KMS-11 (cell line): ENCODE results near the gene MRPL58.

Experiments used
- H2AFZ ChIP-seq: fragments of 200-600 bp; sonication (generic); 2 replicates; pipeline ENCODE4 v1.6.1; 2016; ENCODE audit warnings: antibody characterized with exemption, mixed run types, low read depth
- H3K27ac ChIP-seq: fragments of 200-600 bp; sonication (generic); 2 replicates; pipeline ENCODE4 v1.6.1; 2016; ENCODE audit warnings: mild to moderate bottlenecking, mixed run types
- H3K27me3 ChIP-seq: fragments of 200-600 bp; sonication (generic); 2 replicates; pipeline ENCODE4 v1.6.1; 2017; ENCODE audit warnings: mild to moderate bottlenecking, low read depth, mixed run types, moderate library complexity; ENCODE audit not compliant: insufficient read depth
- H3K36me3 ChIP-seq: fragments of 200-600 bp; sonication (generic); 2 replicates; pipeline ENCODE4 v1.6.1; 2017; ENCODE audit warnings: mild to moderate bottlenecking, mixed run types; ENCODE audit not compliant: insufficient read depth
- H3K4me1 ChIP-seq: fragments of 200-600 bp; sonication (generic); 2 replicates; pipeline ENCODE4 v1.6.1; 2016; ENCODE audit warnings: mild to moderate bottlenecking, low read depth, mixed run types; ENCODE audit not compliant: poor library complexity, severe bottlenecking
- H3K4me2 ChIP-seq: fragments of 200-600 bp; sonication (generic); 2 replicates; pipeline ENCODE4 v1.7.0; 2016; ENCODE audit warnings: mild to moderate bottlenecking, mixed run types
- H3K4me3 ChIP-seq: fragments of 200-600 bp; sonication (generic); IDR thresholded peaks from 2 replicates; pipeline ENCODE4 v1.6.1; 2017; ENCODE audit warnings: low read depth, low read length, mixed read lengths; ENCODE audit not compliant: insufficient read depth
- H3K79me2 ChIP-seq: fragments of 200-600 bp; sonication (generic); 2 replicates; pipeline ENCODE4 v1.6.1; 2016; ENCODE audit warnings: low read depth, mixed run types; ENCODE audit not compliant: insufficient read depth
- H3K9ac ChIP-seq: fragments of 200-600 bp; sonication (generic); 2 replicates; pipeline ENCODE4 v1.6.1; 2016; ENCODE audit warnings: mild to moderate bottlenecking, mixed run types
- H4K20me1 ChIP-seq: fragments of 200-600 bp; sonication (generic); 2 replicates; pipeline ENCODE4 v1.6.1; 2016; ENCODE audit warnings: mild to moderate bottlenecking, mixed run types; ENCODE audit not compliant: insufficient read depth
- TF ChIP-seq, protein P1 (sequence below): fragments of 200-600 bp; sonication (generic); conservative IDR thresholded peaks from 2 replicates; pipeline ENCODE4 v1.6.1; 2017; ENCODE audit warnings: low read depth, mild to moderate bottlenecking, antibody characterized with exemption, low read length, moderate library complexity, mixed read lengths

MRPL58 gene

DNA sequence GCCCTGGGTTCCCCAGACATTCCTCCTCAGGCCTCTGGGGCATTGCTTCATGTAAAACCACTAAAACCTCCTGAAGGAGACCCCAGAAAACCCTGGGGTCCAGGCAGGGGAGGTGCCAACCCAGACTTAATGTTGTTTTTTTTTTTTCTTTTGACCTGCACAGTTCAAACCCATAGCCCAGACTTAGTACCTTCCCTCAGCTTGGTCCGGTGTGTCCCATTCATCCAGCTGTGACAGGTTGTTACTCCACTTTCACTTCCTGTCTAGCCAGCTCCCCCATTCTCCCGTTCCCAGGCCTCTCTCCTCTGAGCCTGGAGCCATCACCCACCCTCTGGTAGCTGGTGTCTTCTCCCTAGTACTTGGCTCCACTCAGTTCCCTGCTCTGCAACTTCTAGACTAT, 20.2 kb upstream of the MRPL58 start:
- Histone ChIP-seq H4K20me1 (no peaks in the 10 kb centered on the region), H3K4me1 (peaks cover 5% of the 10 kb centered on the region), H3K27me3 (peaks cover 6% of the 10 kb centered on the region), H3K79me2 (no peaks in the 10 kb centered on the region), H3K4me3 (no peak overlapping the region), H3K9ac (no peak overlapping the region), H3K36me3 (no peaks in the 10 kb centered on the region), H3K4me2 (no peak overlapping the region), H2AFZ (no peak overlapping the region), H3K27ac (no peak overlapping the region)
- TF ChIP-seq, protein P1, sequence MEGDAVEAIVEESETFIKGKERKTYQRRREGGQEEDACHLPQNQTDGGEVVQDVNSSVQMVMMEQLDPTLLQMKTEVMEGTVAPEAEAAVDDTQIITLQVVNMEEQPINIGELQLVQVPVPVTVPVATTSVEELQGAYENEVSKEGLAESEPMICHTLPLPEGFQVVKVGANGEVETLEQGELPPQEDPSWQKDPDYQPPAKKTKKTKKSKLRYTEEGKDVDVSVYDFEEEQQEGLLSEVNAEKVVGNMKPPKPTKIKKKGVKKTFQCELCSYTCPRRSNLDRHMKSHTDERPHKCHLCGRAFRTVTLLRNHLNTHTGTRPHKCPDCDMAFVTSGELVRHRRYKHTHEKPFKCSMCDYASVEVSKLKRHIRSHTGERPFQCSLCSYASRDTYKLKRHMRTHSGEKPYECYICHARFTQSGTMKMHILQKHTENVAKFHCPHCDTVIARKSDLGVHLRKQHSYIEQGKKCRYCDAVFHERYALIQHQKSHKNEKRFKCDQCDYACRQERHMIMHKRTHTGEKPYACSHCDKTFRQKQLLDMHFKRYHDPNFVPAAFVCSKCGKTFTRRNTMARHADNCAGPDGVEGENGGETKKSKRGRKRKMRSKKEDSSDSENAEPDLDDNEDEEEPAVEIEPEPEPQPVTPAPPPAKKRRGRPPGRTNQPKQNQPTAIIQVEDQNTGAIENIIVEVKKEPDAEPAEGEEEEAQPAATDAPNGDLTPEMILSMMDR: no peak

- no peaks in the 10 kb centered on the region for H3K36me3 ChIP-seq
- no peak overlapping the region for H3K4me2 ChIP-seq
- no peak overlapping the region for H2AFZ ChIP-seq
- H4K20me1 ChIP-seq: no peaks in the 10 kb centered on the region
- TF ChIP-seq, protein P1: no peak
- H3K27me3 ChIP-seq: no peaks in the 10 kb centered on the region
- no peak overlapping the region for H3K27ac ChIP-seq
- H3K4me1 ChIP-seq: no peaks in the 10 kb centered on the region
- no peak overlapping the region for H3K9ac ChIP-seq
- no peak overlapping the region for H3K4me3 ChIP-seq
- no peaks in the 10 kb centered on the region for H3K79me2 ChIP-seq
Measured at GRCh38 chr17:74994440-74994839, 18.0 kb upstream of the MRPL58 start.

DNA sequence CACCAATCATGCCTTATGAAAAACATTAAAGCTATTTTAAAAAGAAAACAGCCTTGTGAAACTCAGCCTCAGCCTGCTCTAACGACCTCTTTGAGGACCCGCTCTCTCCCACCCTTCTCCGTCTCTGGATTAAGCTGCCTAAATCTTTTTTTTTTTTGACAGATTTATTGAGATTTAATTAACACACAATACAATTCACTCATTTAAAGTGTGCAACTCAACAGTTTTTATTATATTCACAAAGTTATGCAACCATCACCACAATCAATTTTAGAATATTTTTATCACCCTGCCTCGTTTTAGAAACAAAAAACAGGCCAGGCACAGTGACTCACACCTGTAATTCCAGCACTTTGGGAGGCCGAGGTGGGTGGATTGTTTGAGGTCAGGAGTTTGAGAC, 16.6 kb upstream of the MRPL58 start:
- Histone ChIP-seq H3K4me1 (no peaks in the 10 kb centered on the region), H3K27me3 (no peaks in the 10 kb centered on the region), H3K9ac (no peak overlapping the region), H3K4me3 (no peak overlapping the region), H3K4me2 (no peak overlapping the region), H2AFZ (no peak overlapping the region), H3K79me2 (no peaks in the 10 kb centered on the region), H3K36me3 (no peaks in the 10 kb centered on the region), H3K27ac (no peak overlapping the region), H4K20me1 (no peaks in the 10 kb centered on the region)
- TF ChIP-seq, protein P1: no peak

GRCh38 chr17:74998783-74999182, 13.7 kb upstream of the MRPL58 start:
- no peaks in the 10 kb centered on the region for H4K20me1 ChIP-seq
- H3K4me1 ChIP-seq: no peaks in the 10 kb centered on the region
- H3K27ac ChIP-seq: no peak overlapping the region
- H3K4me3 ChIP-seq: no peak overlapping the region
- no peaks in the 10 kb centered on the region for H3K27me3 ChIP-seq
- no peaks in the 10 kb centered on the region for H3K79me2 ChIP-seq
- H3K9ac ChIP-seq: no peak overlapping the region
- TF ChIP-seq, protein P1: no peak
- no peak overlapping the region for H3K4me2 ChIP-seq
- H3K36me3 ChIP-seq: no peaks in the 10 kb centered on the region
- no peak overlapping the region for H2AFZ ChIP-seq

GRCh38 chr17:74999523-74999922, 12.9 kb upstream of the MRPL58 start:
- H3K79me2 ChIP-seq: no peaks in the 10 kb centered on the region
- H3K4me2 ChIP-seq: no peak overlapping the region
- no peaks in the 10 kb centered on the region for H3K27me3 ChIP-seq
- no peaks in the 10 kb centered on the region for H4K20me1 ChIP-seq
- no peak overlapping the region for H3K4me3 ChIP-seq
- H3K36me3 ChIP-seq: no peaks in the 10 kb centered on the region
- H3K9ac ChIP-seq: no peak overlapping the region
- H3K4me1 ChIP-seq: no peaks in the 10 kb centered on the region
- H2AFZ ChIP-seq: no peak overlapping the region
- TF ChIP-seq, protein P1: no peak
- no peak overlapping the region for H3K27ac ChIP-seq
